GM23338 (cell line): ENCODE measurements around the gene CNPY1. TPM values are rescaled to one million over a fixed set of nuclear protein-coding genes. Genes with fewer than 3 reads are reported as not detected.

Source experiments
- ATAC-seq: fragments of 200-7000 bp; cut with Tn5 transposase; 3 replicates; pipeline ENCODE4 v1.9.1; 2020
- DNase-seq: peaks from one replicate; pipeline ENCODE4 v3.0.0-alpha.2; 2015; ENCODE audit warnings: low spot score
- H2AFZ ChIP-seq: fragments of 200-600 bp; sonication (generic); 2 replicates; pipeline ENCODE4 v1.8.0; 2016; ENCODE audit warnings: antibody characterized with exemption, mild to moderate bottlenecking, moderate library complexity
- H3F3A ChIP-seq: fragments of 200-600 bp; sonication (generic); replicated peaks from 2 replicates; pipeline ENCODE4 v1.8.0; 2017; ENCODE audit warnings: antibody characterized with exemption, mixed run types, low read depth
- H3K27ac ChIP-seq: fragments of 200-600 bp; sonication (generic); 2 replicates; pipeline ENCODE4 v1.6.1; 2016; ENCODE audit warnings: low read depth
- H3K27me3 ChIP-seq: fragments of 200-600 bp; sonication (generic); 2 replicates; pipeline ENCODE4 v1.8.0; 2016; ENCODE audit warnings: mild to moderate bottlenecking, mixed run types, moderate library complexity; ENCODE audit not compliant: insufficient read depth
- H3K36me3 ChIP-seq: fragments of 200-600 bp; sonication (generic); 2 replicates; pipeline ENCODE4 v1.8.0; 2016; ENCODE audit warnings: mild to moderate bottlenecking; ENCODE audit not compliant: insufficient read depth
- H3K4me1 ChIP-seq: fragments of 200-600 bp; sonication (generic); 2 replicates; pipeline ENCODE4 v1.8.0; 2016; ENCODE audit warnings: mild to moderate bottlenecking, moderate library complexity; ENCODE audit not compliant: insufficient read depth
- H3K4me2 ChIP-seq: fragments of 200-600 bp; sonication (generic); 2 replicates; pipeline ENCODE4 v1.7.1; 2017; ENCODE audit warnings: mixed run types
- H3K4me3 ChIP-seq: fragments of 200-600 bp; sonication (generic); 2 replicates; pipeline ENCODE4 v1.6.1; 2016; ENCODE audit warnings: mixed run types
- H3K79me2 ChIP-seq: fragments of 200-600 bp; sonication (generic); replicated peaks from 2 replicates; pipeline ENCODE4 v1.8.0; 2017; ENCODE audit warnings: mild to moderate bottlenecking; ENCODE audit not compliant: insufficient read depth
- H3K9me2 ChIP-seq: fragments of 200-600 bp; sonication (generic); 2 replicates; pipeline ENCODE4 v1.8.0; 2017; ENCODE audit not compliant: insufficient read depth
- H4K20me1 ChIP-seq: fragments of 200-600 bp; sonication (generic); replicated peaks from 2 replicates; pipeline ENCODE4 v1.8.0; 2017; ENCODE audit warnings: mild to moderate bottlenecking; ENCODE audit not compliant: insufficient read depth
- H3K27ac Mint-ChIP-seq: 2 replicates; pipeline ENCODE4 v1.8.0; 2020; ENCODE audit warnings: inconsistent platforms, mild to moderate bottlenecking, moderate library complexity, mixed read lengths
- H3K27me3 Mint-ChIP-seq: 3 replicates; pipeline ENCODE4 v1.8.0; 2022; ENCODE audit warnings: low read depth, mild to moderate bottlenecking, moderate library complexity, mixed read lengths, inconsistent platforms; ENCODE audit not compliant: insufficient read depth, poor library complexity
- H3K36me3 Mint-ChIP-seq: 3 replicates; pipeline ENCODE4 v1.8.0; 2021; ENCODE audit warnings: low read depth, mild to moderate bottlenecking, inconsistent platforms, moderate library complexity, mixed read lengths
- H3K4me1 Mint-ChIP-seq: 3 replicates; pipeline ENCODE4 v1.8.0; 2020; ENCODE audit warnings: mild to moderate bottlenecking, inconsistent platforms, mixed read lengths
- H3K4me3 Mint-ChIP-seq: 3 replicates; pipeline ENCODE4 v1.8.0; 2021; ENCODE audit warnings: moderate library complexity, mild to moderate bottlenecking, inconsistent platforms, mixed read lengths
- H3K9me3 Mint-ChIP-seq: 3 replicates; pipeline ENCODE4 v1.8.0; 2020; ENCODE audit warnings: moderate library complexity, mild to moderate bottlenecking, inconsistent platforms, mixed read lengths
- CREB1 ChIP-seq: fragments of 250-450 bp; sonication (Bioruptor Pico); IDR thresholded peaks from 2 replicates; pipeline ENCODE4 v1.5.0; 2020; ENCODE audit warnings: low read depth, mild to moderate bottlenecking, moderate library complexity
- EZH2 ChIP-seq: fragments of 200-600 bp; sonication (generic); IDR thresholded peaks from one replicate; pipeline ENCODE4 v1.8.0; 2017; ENCODE audit warnings: antibody characterized with exemption, mild to moderate bottlenecking, low read depth; ENCODE audit not compliant: unreplicated experiment
- EZH2phosphoT487 ChIP-seq: fragments of 200-600 bp; sonication (generic); IDR thresholded peaks from one replicate; pipeline ENCODE4 v1.8.1; 2018; ENCODE audit warnings: antibody characterized with exemption; ENCODE audit not compliant: unreplicated experiment
- JUNB ChIP-seq: IDR thresholded peaks from one replicate; pipeline ENCODE4 v1.6.1; 2016; ENCODE audit warnings: antibody characterized with exemption; ENCODE audit not compliant: unreplicated experiment
- NANOG ChIP-seq: IDR thresholded peaks from 2 replicates; pipeline ENCODE4 v1.6.1; 2016; ENCODE audit warnings: antibody characterized with exemption, borderline replicate concordance
- POLR2AphosphoS5 ChIP-seq: IDR thresholded peaks from 2 replicates; pipeline ENCODE4 v1.6.1; 2016; ENCODE audit warnings: antibody characterized with exemption, low read depth
- REST ChIP-seq: IDR thresholded peaks from one replicate; pipeline ENCODE4 v1.6.1; 2018; ENCODE audit warnings: antibody characterized with exemption; ENCODE audit not compliant: unreplicated experiment
- STAT1 ChIP-seq: IDR thresholded peaks from one replicate; pipeline ENCODE4 v1.6.1; 2016; ENCODE audit warnings: antibody characterized with exemption; ENCODE audit not compliant: unreplicated experiment
- ZNF114 ChIP-seq: fragments of 250-450 bp; sonication (Bioruptor Pico); IDR thresholded peaks from 2 replicates; pipeline ENCODE4 v1.5.0; 2020; ENCODE audit warnings: mild to moderate bottlenecking, moderate library complexity
- ZNF331 ChIP-seq: fragments of 250-450 bp; sonication (Bioruptor Pico); IDR thresholded peaks from 2 replicates; pipeline ENCODE4 v1.5.0; 2020; ENCODE audit warnings: low read depth, mild to moderate bottlenecking, moderate library complexity
- polyA plus RNA-seq: library from polyadenylated mRNA; unstranded; fragments of >200 nt; fragmentation: Nextera tagmentation; extraction: Ambion mirVana; gene quantifications from 2 replicates; pipeline ENCODE4 v1.2.1, GENCODE V29; 2016
- total RNA-seq: library from RNA; depleted of rRNA; stranded (reverse); fragments of >200 nt; shearing (Covaris generic); gene quantifications from 2 replicates; pipeline ENCODE4 v1.2.3, GENCODE V29; 2014
- TF ChIP-seq, protein P1 (sequence below): IDR thresholded peaks from 2 replicates; pipeline ENCODE4 v1.6.1; 2016; ENCODE audit warnings: antibody characterized with exemption
- TF ChIP-seq, protein P2 (sequence below): fragments of 250-450 bp; sonication (Bioruptor Pico); IDR thresholded peaks from 2 replicates; pipeline ENCODE4 v1.5.0; 2020; ENCODE audit warnings: mild to moderate bottlenecking, moderate library complexity
- TF ChIP-seq, protein P3 (sequence below), 2 experiments: fragments of 200-600 bp in 1 of 2; sonication (generic) in 1 of 2; conservative IDR thresholded peaks; 2 replicates each; pipeline versions ENCODE4 v1.5.1 to v1.6.1; 2016 to 2017; ENCODE audit warnings: antibody characterized with exemption in 2 of 2, low read depth in 2 of 2, mild to moderate bottlenecking in 2 of 2, moderate library complexity in 1 of 2

CNPY1 gene
- total and polyA plus RNA-seq, 2 experiments from 2014 or later: not detected

DNA sequence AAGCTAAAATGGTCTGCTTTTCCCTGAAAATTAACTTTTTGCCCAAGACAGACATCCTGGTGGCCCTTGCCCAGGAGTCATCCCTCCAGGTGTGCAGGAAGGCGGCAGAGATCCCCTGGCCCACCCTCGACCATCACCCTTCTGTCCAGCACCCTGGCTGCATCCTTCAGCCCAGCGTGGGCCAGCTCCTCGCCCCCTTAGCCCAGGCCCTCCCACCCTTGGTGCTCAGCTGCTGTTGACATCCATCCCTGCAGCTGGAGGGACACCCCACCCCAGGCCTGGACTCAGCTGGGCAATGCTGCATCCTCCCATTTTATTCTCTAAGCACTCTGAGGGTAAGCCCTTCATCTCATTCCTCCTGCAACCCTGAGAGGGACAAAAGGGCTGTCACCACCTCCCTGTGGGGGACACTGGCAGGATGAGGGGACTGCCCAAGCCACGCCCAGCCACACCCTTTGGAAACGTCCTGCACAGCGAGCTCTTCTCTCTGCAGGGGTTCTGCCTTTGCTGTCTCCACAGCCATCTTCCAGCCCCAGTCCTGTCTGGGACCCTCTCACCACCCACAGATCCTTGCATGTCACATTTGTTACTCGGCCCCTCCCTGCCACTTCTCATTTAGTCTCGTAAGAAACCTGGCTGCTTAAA, 57.8 kb downstream of the CNPY1 start:
- no peak overlapping the region for H3K27ac Mint-ChIP-seq
- peaks cover 62% of the 10 kb centered on the region for H3K27me3 ChIP-seq
- no peaks in the 10 kb centered on the region for H3K36me3 Mint-ChIP-seq
- peaks cover 76% of the 10 kb centered on the region for H3K27me3 Mint-ChIP-seq
- no peak overlapping the region for H3K4me3 Mint-ChIP-seq
- H3K27ac ChIP-seq: no peak overlapping the region
- H3K4me2 ChIP-seq: no peak overlapping the region
- 0 out of 2 replicates have a peak, but pooled peaks cover 9% of the 10 kb centered on the region for H3F3A ChIP-seq
- no peak overlapping the region for H3K4me3 ChIP-seq
- H3K9me2 ChIP-seq: no peaks in the 10 kb centered on the region
- TF ChIP-seq STAT1: no peak
- TF ChIP-seq JUNB: no peak
- no peak for TF ChIP-seq CREB1 (CRISPR knock-in tag)
- TF ChIP-seq, protein P1, sequence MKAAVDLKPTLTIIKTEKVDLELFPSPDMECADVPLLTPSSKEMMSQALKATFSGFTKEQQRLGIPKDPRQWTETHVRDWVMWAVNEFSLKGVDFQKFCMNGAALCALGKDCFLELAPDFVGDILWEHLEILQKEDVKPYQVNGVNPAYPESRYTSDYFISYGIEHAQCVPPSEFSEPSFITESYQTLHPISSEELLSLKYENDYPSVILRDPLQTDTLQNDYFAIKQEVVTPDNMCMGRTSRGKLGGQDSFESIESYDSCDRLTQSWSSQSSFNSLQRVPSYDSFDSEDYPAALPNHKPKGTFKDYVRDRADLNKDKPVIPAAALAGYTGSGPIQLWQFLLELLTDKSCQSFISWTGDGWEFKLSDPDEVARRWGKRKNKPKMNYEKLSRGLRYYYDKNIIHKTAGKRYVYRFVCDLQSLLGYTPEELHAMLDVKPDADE: no peak
- no peak for TF ChIP-seq ZNF331
- TF ChIP-seq NANOG: no peak
- no peak for TF ChIP-seq EZH2
- no peak for TF ChIP-seq REST
- TF ChIP-seq ZNF114 (CRISPR knock-in tag): no peak
- TF ChIP-seq EZH2phosphoT487: no peak
- no peak for TF ChIP-seq POLR2AphosphoS5
- TF ChIP-seq, protein P2, sequence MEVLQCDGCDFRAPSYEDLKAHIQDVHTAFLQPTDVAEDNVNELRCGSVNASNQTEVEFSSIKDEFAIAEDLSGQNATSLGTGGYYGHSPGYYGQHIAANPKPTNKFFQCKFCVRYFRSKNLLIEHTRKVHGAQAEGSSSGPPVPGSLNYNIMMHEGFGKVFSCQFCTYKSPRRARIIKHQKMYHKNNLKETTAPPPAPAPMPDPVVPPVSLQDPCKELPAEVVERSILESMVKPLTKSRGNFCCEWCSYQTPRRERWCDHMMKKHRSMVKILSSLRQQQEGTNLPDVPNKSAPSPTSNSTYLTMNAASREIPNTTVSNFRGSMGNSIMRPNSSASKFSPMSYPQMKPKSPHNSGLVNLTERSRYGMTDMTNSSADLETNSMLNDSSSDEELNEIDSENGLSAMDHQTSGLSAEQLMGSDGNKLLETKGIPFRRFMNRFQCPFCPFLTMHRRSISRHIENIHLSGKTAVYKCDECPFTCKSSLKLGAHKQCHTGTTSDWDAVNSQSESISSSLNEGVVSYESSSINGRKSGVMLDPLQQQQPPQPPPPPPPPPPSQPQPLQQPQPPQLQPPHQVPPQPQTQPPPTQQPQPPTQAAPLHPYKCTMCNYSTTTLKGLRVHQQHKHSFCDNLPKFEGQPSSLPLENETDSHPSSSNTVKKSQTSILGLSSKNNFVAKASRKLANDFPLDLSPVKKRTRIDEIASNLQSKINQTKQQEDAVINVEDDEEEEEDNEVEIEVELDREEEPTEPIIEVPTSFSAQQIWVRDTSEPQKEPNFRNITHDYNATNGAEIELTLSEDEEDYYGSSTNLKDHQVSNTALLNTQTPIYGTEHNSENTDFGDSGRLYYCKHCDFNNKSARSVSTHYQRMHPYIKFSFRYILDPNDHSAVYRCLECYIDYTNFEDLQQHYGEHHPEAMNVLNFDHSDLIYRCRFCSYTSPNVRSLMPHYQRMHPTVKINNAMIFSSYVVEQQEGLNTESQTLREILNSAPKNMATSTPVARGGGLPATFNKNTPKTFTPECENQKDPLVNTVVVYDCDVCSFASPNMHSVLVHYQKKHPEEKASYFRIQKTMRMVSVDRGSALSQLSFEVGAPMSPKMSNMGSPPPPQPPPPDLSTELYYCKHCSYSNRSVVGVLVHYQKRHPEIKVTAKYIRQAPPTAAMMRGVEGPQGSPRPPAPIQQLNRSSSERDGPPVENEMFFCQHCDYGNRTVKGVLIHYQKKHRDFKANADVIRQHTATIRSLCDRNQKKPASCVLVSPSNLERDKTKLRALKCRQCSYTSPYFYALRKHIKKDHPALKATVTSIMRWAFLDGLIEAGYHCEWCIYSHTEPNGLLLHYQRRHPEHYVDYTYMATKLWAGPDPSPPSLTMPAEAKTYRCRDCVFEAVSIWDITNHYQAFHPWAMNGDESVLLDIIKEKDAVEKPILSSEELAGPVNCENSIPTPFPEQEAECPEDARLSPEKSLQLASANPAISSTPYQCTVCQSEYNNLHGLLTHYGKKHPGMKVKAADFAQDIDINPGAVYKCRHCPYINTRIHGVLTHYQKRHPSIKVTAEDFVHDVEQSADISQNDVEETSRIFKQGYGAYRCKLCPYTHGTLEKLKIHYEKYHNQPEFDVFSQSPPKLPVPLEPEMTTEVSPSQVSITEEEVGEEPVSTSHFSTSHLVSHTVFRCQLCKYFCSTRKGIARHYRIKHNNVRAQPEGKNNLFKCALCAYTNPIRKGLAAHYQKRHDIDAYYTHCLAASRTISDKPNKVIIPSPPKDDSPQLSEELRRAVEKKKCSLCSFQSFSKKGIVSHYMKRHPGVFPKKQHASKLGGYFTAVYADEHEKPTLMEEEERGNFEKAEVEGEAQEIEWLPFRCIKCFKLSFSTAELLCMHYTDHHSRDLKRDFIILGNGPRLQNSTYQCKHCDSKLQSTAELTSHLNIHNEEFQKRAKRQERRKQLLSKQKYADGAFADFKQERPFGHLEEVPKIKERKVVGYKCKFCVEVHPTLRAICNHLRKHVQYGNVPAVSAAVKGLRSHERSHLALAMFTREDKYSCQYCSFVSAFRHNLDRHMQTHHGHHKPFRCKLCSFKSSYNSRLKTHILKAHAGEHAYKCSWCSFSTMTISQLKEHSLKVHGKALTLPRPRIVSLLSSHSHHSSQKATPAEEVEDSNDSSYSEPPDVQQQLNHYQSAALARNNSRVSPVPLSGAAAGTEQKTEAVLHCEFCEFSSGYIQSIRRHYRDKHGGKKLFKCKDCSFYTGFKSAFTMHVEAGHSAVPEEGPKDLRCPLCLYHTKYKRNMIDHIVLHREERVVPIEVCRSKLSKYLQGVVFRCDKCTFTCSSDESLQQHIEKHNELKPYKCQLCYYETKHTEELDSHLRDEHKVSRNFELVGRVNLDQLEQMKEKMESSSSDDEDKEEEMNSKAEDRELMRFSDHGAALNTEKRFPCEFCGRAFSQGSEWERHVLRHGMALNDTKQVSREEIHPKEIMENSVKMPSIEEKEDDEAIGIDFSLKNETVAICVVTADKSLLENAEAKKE: no peak
- TF ChIP-seq, protein P3, sequence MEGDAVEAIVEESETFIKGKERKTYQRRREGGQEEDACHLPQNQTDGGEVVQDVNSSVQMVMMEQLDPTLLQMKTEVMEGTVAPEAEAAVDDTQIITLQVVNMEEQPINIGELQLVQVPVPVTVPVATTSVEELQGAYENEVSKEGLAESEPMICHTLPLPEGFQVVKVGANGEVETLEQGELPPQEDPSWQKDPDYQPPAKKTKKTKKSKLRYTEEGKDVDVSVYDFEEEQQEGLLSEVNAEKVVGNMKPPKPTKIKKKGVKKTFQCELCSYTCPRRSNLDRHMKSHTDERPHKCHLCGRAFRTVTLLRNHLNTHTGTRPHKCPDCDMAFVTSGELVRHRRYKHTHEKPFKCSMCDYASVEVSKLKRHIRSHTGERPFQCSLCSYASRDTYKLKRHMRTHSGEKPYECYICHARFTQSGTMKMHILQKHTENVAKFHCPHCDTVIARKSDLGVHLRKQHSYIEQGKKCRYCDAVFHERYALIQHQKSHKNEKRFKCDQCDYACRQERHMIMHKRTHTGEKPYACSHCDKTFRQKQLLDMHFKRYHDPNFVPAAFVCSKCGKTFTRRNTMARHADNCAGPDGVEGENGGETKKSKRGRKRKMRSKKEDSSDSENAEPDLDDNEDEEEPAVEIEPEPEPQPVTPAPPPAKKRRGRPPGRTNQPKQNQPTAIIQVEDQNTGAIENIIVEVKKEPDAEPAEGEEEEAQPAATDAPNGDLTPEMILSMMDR (conservative IDR thresholded peaks at IDR 0.05; ENCODE audit: low read depth in 2 of 2): no peak
- ATAC-seq (no peak), DNase-seq (no peak)
- H2AFZ ChIP-seq: no peak overlapping the region
- H3K79me2 ChIP-seq: no peaks in the 10 kb centered on the region
- no peaks in the 10 kb centered on the region; the same call in 2 of the 3 replicates for H3K9me3 Mint-ChIP-seq
- H3K36me3 ChIP-seq: no peaks in the 10 kb centered on the region
- H3K4me1 ChIP-seq: peaks cover 20% of the 10 kb centered on the region
- H4K20me1 ChIP-seq: no peaks in the 10 kb centered on the region
- H3K4me1 Mint-ChIP-seq: peaks cover 31% of the 10 kb centered on the region
